Endothelial cell (in vitro differentiated cells): Measurements from ENCODE around the gene WASF1. TPM values are rescaled to one million over a fixed set of nuclear protein-coding genes. Genes with fewer than 3 reads are reported as not detected.
A peak's percentile ranks its signal among the peaks of the same experiment; 100 is the strongest.

ENCODE experiments used
- DNase-seq: peaks from one replicate; pipeline ENCODE4 v3.0.0; 2021; ENCODE audit warnings: low spot score
- H3K27ac Mint-ChIP-seq: one replicate; pipeline ENCODE4 v1.8.0; 2021; ENCODE audit warnings: mixed read lengths, inconsistent platforms; ENCODE audit not compliant: unreplicated experiment
- H3K27me3 Mint-ChIP-seq: one replicate; pipeline ENCODE4 v1.8.0; 2021; ENCODE audit warnings: mild to moderate bottlenecking, moderate library complexity, mixed read lengths, inconsistent platforms; ENCODE audit not compliant: unreplicated experiment
- H3K36me3 Mint-ChIP-seq: one replicate; pipeline ENCODE4 v1.8.0; 2021; ENCODE audit warnings: mild to moderate bottlenecking, low read depth, mixed read lengths, inconsistent platforms; ENCODE audit not compliant: unreplicated experiment
- H3K4me1 Mint-ChIP-seq: one replicate; pipeline ENCODE4 v1.8.0; 2021; ENCODE audit warnings: mild to moderate bottlenecking, mixed read lengths, inconsistent platforms; ENCODE audit not compliant: unreplicated experiment
- H3K4me3 Mint-ChIP-seq: one replicate; pipeline ENCODE4 v1.8.0; 2021; ENCODE audit warnings: mild to moderate bottlenecking, mixed read lengths, inconsistent platforms; ENCODE audit not compliant: unreplicated experiment
- H3K9me3 Mint-ChIP-seq: one replicate; pipeline ENCODE4 v1.8.0; 2021; ENCODE audit warnings: mixed read lengths, inconsistent platforms; ENCODE audit not compliant: unreplicated experiment
- total RNA-seq: library from RNA; stranded (reverse); fragmentation: NEBNext Ultra II Directional; extraction: Animal tissue kit (Norgen Biotek cat#: 25700); gene quantifications from one replicate; pipeline ENCODE4 v1.2.1, GENCODE V29; 2021; ENCODE audit not compliant: unreplicated experiment
- TF ChIP-seq, protein P1 (sequence below): fragments of 200-600 bp; sonication (generic); IDR thresholded peaks from one replicate; pipeline ENCODE4 v1.5.0; 2021; ENCODE audit warnings: antibody characterized with exemption; ENCODE audit not compliant: unreplicated experiment

WASF1 gene
- total RNA-seq, 1 donor from 2014 or later, result 110 TPM

DNA sequence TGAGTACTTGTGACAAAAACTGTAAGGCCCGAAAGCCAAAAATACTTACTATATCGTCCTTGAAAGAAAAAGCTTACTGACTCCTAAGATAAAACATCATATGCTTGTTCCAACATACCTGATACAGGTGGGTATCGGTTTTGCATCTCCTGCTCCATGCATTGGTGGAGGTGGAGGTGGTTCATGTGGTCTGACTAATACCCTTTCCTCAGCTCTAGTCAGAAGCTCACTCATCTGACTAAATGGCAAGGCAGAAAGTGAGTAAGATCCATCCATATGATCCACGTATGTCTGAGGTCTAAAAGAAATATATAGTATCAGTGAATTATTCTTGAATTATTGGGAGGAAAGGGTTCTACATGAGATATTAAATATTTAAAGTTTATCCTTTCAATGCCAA is 76.2 kb downstream of the WASF1 start:
- no peak overlapping the region for H3K4me3 Mint-ChIP-seq
- peaks cover 39% of the 10 kb centered on the region for H3K36me3 Mint-ChIP-seq
- no peaks in the 10 kb centered on the region for H3K27me3 Mint-ChIP-seq
- no peak for DNase-seq
- no peaks in the 10 kb centered on the region for H3K9me3 Mint-ChIP-seq
- no peak overlapping the region for H3K27ac Mint-ChIP-seq
- TF ChIP-seq, protein P1, sequence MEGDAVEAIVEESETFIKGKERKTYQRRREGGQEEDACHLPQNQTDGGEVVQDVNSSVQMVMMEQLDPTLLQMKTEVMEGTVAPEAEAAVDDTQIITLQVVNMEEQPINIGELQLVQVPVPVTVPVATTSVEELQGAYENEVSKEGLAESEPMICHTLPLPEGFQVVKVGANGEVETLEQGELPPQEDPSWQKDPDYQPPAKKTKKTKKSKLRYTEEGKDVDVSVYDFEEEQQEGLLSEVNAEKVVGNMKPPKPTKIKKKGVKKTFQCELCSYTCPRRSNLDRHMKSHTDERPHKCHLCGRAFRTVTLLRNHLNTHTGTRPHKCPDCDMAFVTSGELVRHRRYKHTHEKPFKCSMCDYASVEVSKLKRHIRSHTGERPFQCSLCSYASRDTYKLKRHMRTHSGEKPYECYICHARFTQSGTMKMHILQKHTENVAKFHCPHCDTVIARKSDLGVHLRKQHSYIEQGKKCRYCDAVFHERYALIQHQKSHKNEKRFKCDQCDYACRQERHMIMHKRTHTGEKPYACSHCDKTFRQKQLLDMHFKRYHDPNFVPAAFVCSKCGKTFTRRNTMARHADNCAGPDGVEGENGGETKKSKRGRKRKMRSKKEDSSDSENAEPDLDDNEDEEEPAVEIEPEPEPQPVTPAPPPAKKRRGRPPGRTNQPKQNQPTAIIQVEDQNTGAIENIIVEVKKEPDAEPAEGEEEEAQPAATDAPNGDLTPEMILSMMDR, result no peak
- peaks cover 13% of the 10 kb centered on the region for H3K4me1 Mint-ChIP-seq

DNA sequence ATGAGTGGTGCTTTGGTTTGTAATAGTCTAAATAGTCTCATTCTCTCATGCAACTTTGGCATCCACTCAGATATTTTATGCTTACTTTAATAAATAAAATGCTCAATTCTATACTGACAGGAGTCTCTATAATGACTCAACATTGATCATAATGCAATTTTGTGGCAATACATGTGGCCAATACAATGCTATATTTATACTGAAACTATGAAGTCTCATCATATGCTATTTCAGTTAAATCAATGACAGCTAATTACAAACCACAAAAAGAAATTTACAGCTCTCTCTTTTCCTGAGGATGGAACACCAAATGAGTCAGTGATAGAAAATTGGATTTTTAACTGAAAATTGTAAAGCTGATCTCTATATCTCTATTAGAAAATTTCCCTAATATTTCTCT is 77.1 kb downstream of the WASF1 start:
- TF ChIP-seq, protein P1, result no peak
- peaks cover 39% of the 10 kb centered on the region for H3K36me3 Mint-ChIP-seq
- H3K4me3 Mint-ChIP-seq, result no peak overlapping the region
- peaks cover 20% of the 10 kb centered on the region for H3K4me1 Mint-ChIP-seq
- H3K27ac Mint-ChIP-seq, result no peak overlapping the region
- H3K9me3 Mint-ChIP-seq, result no peaks in the 10 kb centered on the region
- H3K27me3 Mint-ChIP-seq, result no peaks in the 10 kb centered on the region
- DNase-seq, result no peak

DNA sequence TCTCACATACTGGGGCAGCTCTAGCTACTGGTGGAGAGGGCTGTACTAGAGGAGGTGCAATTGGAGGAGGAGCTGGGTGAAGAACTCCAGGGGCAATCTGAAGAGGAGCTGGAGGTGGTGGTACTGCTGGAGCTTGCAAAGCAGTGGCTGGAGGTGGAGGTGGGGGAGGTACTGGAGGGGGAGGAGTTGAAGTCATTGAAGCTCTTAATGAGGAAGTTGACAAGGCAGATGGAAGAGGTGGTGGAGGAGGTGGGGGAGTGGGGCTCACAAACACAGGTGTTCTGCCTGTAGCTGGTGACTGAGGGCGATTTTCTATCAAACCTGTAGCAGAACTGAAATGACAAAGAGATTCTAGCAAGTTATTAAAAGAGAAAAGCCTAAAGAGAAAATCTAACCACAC is 77.6 kb downstream of the WASF1 start:
- peaks cover 38% of the 10 kb centered on the region for H3K36me3 Mint-ChIP-seq
- no peaks in the 10 kb centered on the region for H3K9me3 Mint-ChIP-seq
- no peak for DNase-seq
- TF ChIP-seq, protein P1, result no peak
- no peak overlapping the region for H3K27ac Mint-ChIP-seq
- peaks cover 26% of the 10 kb centered on the region for H3K4me1 Mint-ChIP-seq
- H3K4me3 Mint-ChIP-seq, result no peak overlapping the region
- H3K27me3 Mint-ChIP-seq, result no peaks in the 10 kb centered on the region

DNA sequence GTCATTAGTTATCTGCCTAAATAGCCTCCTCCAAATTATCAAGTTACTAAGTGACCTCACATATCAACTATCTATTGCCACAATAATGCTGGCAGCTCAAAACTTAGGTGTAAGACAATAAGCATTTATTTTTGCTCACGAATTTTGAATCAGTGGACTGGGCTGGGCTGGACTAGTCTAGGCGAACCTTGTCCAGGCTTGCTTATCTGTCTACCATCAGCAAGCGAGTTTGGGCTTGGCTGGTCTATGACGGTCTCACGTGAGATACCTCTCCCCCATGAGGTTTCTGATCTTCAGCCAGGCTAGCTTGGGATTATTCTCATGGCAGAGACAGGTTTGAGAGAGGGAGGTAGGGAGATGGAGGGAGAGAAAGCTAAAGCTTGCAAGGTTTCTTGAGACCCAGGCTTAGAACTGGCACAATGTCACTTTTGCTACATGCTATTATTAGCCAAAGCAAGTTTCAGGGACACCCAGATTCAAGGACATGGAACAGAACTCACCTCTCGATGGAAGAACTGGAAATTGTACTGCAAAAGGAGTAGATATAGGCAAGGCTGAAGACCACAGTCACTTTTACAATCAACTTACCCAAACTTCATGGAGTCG is 80.9 kb downstream of the WASF1 start:
- Mint-ChIP-seq H3K36me3 (peaks cover 26% of the 10 kb centered on the region), H3K27ac (peak overlapping the region; percentile 39), H3K27me3 (no peaks in the 10 kb centered on the region), H3K4me1 (peaks cover 52% of the 10 kb centered on the region), H3K9me3 (no peaks in the 10 kb centered on the region), H3K4me3 (peak overlapping the region; percentile 9)
- TF ChIP-seq, protein P1, result no peak
- DNase-seq, result no peak

DNA sequence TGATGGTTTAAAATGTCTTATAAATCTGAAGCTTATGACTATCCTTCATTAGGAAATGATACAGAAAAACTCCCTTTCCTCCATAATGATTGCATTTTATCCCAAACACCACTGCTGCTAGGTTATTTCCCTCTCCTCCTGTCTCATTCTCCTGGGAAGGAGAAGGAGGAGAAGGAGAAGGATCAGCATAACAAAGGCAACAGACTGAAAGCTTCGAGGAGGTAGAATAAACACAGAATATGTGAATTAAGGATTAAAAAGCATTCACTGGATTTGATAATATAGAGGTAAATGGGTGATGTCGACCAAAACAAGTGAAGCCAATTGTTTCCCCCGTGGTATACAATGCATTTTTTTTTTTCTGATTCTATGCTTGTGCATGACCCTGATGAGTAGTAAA is 82.0 kb downstream of the WASF1 start:
- H3K27me3 Mint-ChIP-seq, result no peaks in the 10 kb centered on the region
- no peak for DNase-seq
- H3K4me1 Mint-ChIP-seq, result peaks cover 59% of the 10 kb centered on the region
- peaks cover 26% of the 10 kb centered on the region for H3K36me3 Mint-ChIP-seq
- peak overlapping the region; percentile 92 for H3K27ac Mint-ChIP-seq
- no peaks in the 10 kb centered on the region for H3K9me3 Mint-ChIP-seq
- TF ChIP-seq, protein P1, result no peak
- no peak overlapping the region for H3K4me3 Mint-ChIP-seq
